GM12878 (cell line): ENCODE data around the gene SCRN2. TPM values are rescaled to one million over a fixed set of nuclear protein-coding genes. Genes with fewer than 3 reads are reported as not detected.

ENCODE experiments used
- ATAC-seq: fragments of 200-7000 bp; cut with Tn5 transposase; 3 replicates; pipeline ENCODE4 v1.9.1; 2020; ENCODE audit warnings: mild to moderate bottlenecking, moderate library complexity
- BruUV-seq: library from RNA; stranded (reverse); fragments of 400-500 nt; replicated peaks from 2 replicates; lab custom pipeline; 2021; lab: Mats Ljungman, UMichigan
- CTCF ChIA-PET: fragments of 300-600 bp; sonication (Branson Sonifier 250); formaldehyde crosslinking; extraction: SDS; loops from one replicate; lab custom pipeline; 2021; ENCODE audit warnings: inconsistent platforms; lab: Yijun Ruan, JAX
- POLR2A ChIA-PET: fragments of 350-600 bp; formaldehyde crosslinking; extraction: SDS; loops from one replicate; lab custom pipeline; 2021; ENCODE audit warnings: inconsistent platforms; lab: Charles Lee
- RAD21 ChIA-PET: fragments of 300-600 bp; sonication (Branson Sonifier 250); formaldehyde crosslinking; loops from one replicate; lab custom pipeline; 2023; ENCODE audit warnings: antibody characterized with exemption; ENCODE audit not compliant: unreplicated experiment; lab: Charles Lee
- SMC1A ChIA-PET: fragments of 300-600 bp; sonication (Branson Sonifier 250); formaldehyde crosslinking; loops from one replicate; lab custom pipeline; 2023; ENCODE audit not compliant: unreplicated experiment, uncharacterized antibody; lab: Charles Lee
- DNase-seq: peaks from one replicate; pipeline ENCODE4 v3.0.0-alpha.2; 2011; ENCODE audit warnings: low read depth, low spot score
- FAIRE-seq: peaks from 3 replicates; lab custom pipeline; 2011; peaks lifted over from hg19 to GRCh38; lab: Jason Lieb, UNC
- H2AFZ ChIP-seq: 2 replicates; pipeline ENCODE4 v1.6.0; 2011; ENCODE audit warnings: low read depth, low read length, control low read depth; ENCODE audit not compliant: control insufficient read depth
- H3K27ac ChIP-seq: 2 replicates; pipeline ENCODE4 v1.5.1; 2011; ENCODE audit warnings: control low read depth; ENCODE audit not compliant: control insufficient read depth, insufficient read depth
- H3K27me3 ChIP-seq, 2 experiments: replicated peaks in 1 of 2; 2 replicates each; pipeline versions ENCODE4 v1.6.0 to v1.6.1; 2011; ENCODE audit warnings: low read length in 1 of 2; ENCODE audit not compliant: control insufficient read depth in 2 of 2, insufficient read depth in 2 of 2
- H3K36me3 ChIP-seq, 2 experiments: 2 replicates each; pipeline ENCODE4 v1.5.1; 2011; ENCODE audit warnings: low read length in 1 of 2; ENCODE audit not compliant: control insufficient read depth in 2 of 2, insufficient read depth in 2 of 2
- H3K4me1 ChIP-seq: 2 replicates; pipeline ENCODE4 v1.6.1; 2011; ENCODE audit warnings: mild to moderate bottlenecking, low read length, moderate library complexity, mixed read lengths; ENCODE audit not compliant: control insufficient read depth, insufficient read depth
- H3K4me2 ChIP-seq: 2 replicates; pipeline ENCODE4 v1.6.0; 2011; ENCODE audit warnings: control low read depth; ENCODE audit not compliant: control insufficient read depth, insufficient read depth
- H3K4me3 ChIP-seq: fragments of 200-600 bp; sonication (generic); 2 replicates; pipeline ENCODE4 v1.5.1; 2016
- H3K79me2 ChIP-seq: 2 replicates; pipeline ENCODE4 v1.6.0; 2011; ENCODE audit warnings: low read length; ENCODE audit not compliant: control insufficient read depth, insufficient read depth
- H3K9ac ChIP-seq: 2 replicates; pipeline ENCODE4 v1.8.0; 2011; ENCODE audit warnings: low read length, control low read depth, mixed read lengths; ENCODE audit not compliant: control insufficient read depth, insufficient read depth
- H3K9me3 ChIP-seq: replicated peaks from 3 replicates; pipeline ENCODE4 v1.5.1; 2011; ENCODE audit warnings: mild to moderate bottlenecking, low read length; ENCODE audit not compliant: control insufficient read depth, insufficient read depth
- H4K20me1 ChIP-seq: 2 replicates; pipeline ENCODE4 v1.6.0; 2011; ENCODE audit not compliant: control insufficient read depth, insufficient read depth
- CHD1 ChIP-seq: IDR thresholded peaks from 2 replicates; pipeline ENCODE4 v1.6.1; 2012; ENCODE audit warnings: low read depth, low read length, improper control_type of control experiment
- ELK1 ChIP-seq: IDR thresholded peaks from 2 replicates; pipeline ENCODE4 v1.6.1; 2012; ENCODE audit warnings: low read depth, low read length, improper control_type of control experiment
- NBN ChIP-seq: fragments of 450-650 bp; IDR thresholded peaks from 2 replicates; pipeline ENCODE4 v1.6.1; 2016
- NR2C1 ChIP-seq: fragments of 450-650 bp; IDR thresholded peaks from 2 replicates; pipeline ENCODE4 v1.6.1; 2017; ENCODE audit warnings: antibody characterized with exemption, mild to moderate bottlenecking, moderate library complexity
- PAX5 ChIP-seq: IDR thresholded peaks from 2 replicates; pipeline ENCODE4 v1.6.1; 2011; ENCODE audit warnings: low read depth, low read length, borderline replicate concordance
- POU2F2 ChIP-seq: IDR thresholded peaks from 3 replicates; pipeline ENCODE4 v1.6.1; 2011; ENCODE audit warnings: low read depth, mild to moderate bottlenecking, low read length, borderline replicate concordance
- RBBP5 ChIP-seq: fragments of 200-600 bp; sonication (generic); conservative IDR thresholded peaks from 2 replicates; pipeline ENCODE4 v1.6.1; 2016
- RELA ChIP-seq: fragments of 450-650 bp; IDR thresholded peaks from 2 replicates; pipeline ENCODE4 v1.8.0; 2014; ENCODE audit warnings: borderline replicate concordance; ENCODE audit not compliant: partially characterized antibody
- SREBF1 ChIP-seq: IDR thresholded peaks from 2 replicates; pipeline ENCODE4 v1.6.1; 2012; ENCODE audit warnings: mild to moderate bottlenecking, low read length
- TCF12 ChIP-seq: IDR thresholded peaks from 2 replicates; pipeline ENCODE4 v1.6.1; 2011; ENCODE audit warnings: low read depth, mild to moderate bottlenecking, low read length
- ZBTB11 ChIP-seq: fragments of 450-650 bp; formaldehyde crosslinking; IDR thresholded peaks from 2 replicates; pipeline ENCODE4 v1.5.0; 2022; ENCODE audit warnings: mild to moderate bottlenecking, missing genetic modification characterization
- ZBTB40 ChIP-seq: fragments of 450-650 bp; IDR thresholded peaks from 2 replicates; pipeline ENCODE4 v1.6.1; 2016; ENCODE audit warnings: mild to moderate bottlenecking, moderate library complexity, borderline replicate concordance
- ZNF217 ChIP-seq: fragments of 450-650 bp; IDR thresholded peaks from 2 replicates; pipeline ENCODE4 v1.6.1; 2017; ENCODE audit warnings: antibody characterized with exemption, mild to moderate bottlenecking
- WGBS: methylation state at CpG from one replicate; pipeline ENCODE4 v1.1.6; 2016; ENCODE audit warnings: low lambda C conversion rate; ENCODE audit not compliant: insufficient replicate concordance, insufficient coverage; ENCODE audit errors: missing lambda C conversion rate; 5-methylcytosine and 5-hydroxymethylcytosine counted together
- in situ Hi-C: fragments of 300-500 bp; cut with MboI; formaldehyde crosslinking; loops from 9 replicates; pipeline ENCODE4 v1.14.3; 2018; ENCODE audit warnings: mixed read lengths
- intact Hi-C: fragments of 100-400 bp; cut with micrococcal nuclease; formaldehyde crosslinking; loops from one replicate; pipeline ENCODE4 v1.14.2; 2022; ENCODE audit not compliant: unreplicated experiment
- polyA plus RNA-seq, 11 experiments: library from polyadenylated mRNA; depleted of rRNA in 4 of 11; unstranded in 6 of 11; stranded (reverse) in 5 of 11; fragments of >200 nt; fragmentation: Nextera tagmentation in 4 of 11; fragmentation: Illumina TruSeq in 1 of 11; extraction: Ambion mirVana in 4 of 11; extraction: Trizol in 1 of 11; gene quantifications; 1 replicate in 1 of 11; 2 replicates in 10 of 11; pipeline versions ENCODE4 v1.2.1 to v1.2.3, GENCODE V29; 2011 to 2016; ENCODE audit warnings: inconsistent platforms in 2 of 11, missing spikeins in 2 of 11, low read depth in 1 of 11
- total RNA-seq, 4 experiments: library from RNA; depleted of rRNA in 3 of 4; stranded (reverse); fragments of >200 nt in 3 of 4; fragmentation: Illumina TruSeq in 1 of 4; extraction: Trizol in 1 of 4; gene quantifications; 2 replicates each; pipeline versions ENCODE4 v1.2.1 to v1.2.3, GENCODE V29; 2013 to 2021

SCRN2 gene
- total and polyA plus RNA-seq, 10 of the 15 experiments (the other 5 are each of a cell fraction or from before 2014, with no cell fraction given), result 0.34 to 33.3 (median 20.1) TPM

GRCh38 chr17:47820033-47820789 lies 20.9 kb downstream of the SCRN2 start (continued):
- TF ChIP-seq PAX5 (no peak), NR2C1 (no peak), SREBF1 (no peak)

GRCh38 chr17:47819475-47819874 lies 21.6 kb downstream of the SCRN2 start:
- no peaks in the 10 kb centered on the region for H3K27me3 ChIP-seq
- DNase-seq (no peak), FAIRE-seq (no peak), ATAC-seq (no peak)
- no peak overlapping the region for H3K9ac ChIP-seq
- peaks cover 5 to 20% of the 10 kb centered on the region in 2 experiments; a peak in 3 of 4 replicates for H3K36me3 ChIP-seq
- SMC1A ChIA-PET, result no interaction called here
- no peak overlapping the region for H3K27ac ChIP-seq
- no peak overlapping the region for H3K4me2 ChIP-seq
- no peaks in the 10 kb centered on the region for H4K20me1 ChIP-seq
- CTCF ChIA-PET, result no interaction called here
- 93% methylated on average over 10 of the region's 10 CpGs for WGBS
- POLR2A ChIA-PET, result no interaction called here
- in situ Hi-C loops (no loop called here), intact Hi-C loops (no loop called here)
- no peaks in the 10 kb centered on the region for H3K9me3 ChIP-seq
- H3K4me3 ChIP-seq, result no peak overlapping the region
- TF ChIP-seq RELA (no peak), ELK1 (no peak), TCF12 (no peak), RBBP5 (no peak), CHD1 (no peak), ZBTB11 (CRISPR knock-in tag) (no peak), POU2F2 (no peak), ZBTB40 (no peak), ZNF217 (no peak), NBN (no peak)
- H3K79me2 ChIP-seq, result peaks cover 7% of the 10 kb centered on the region; the same call in 1 of the 2 replicates
- RAD21 ChIA-PET, result no interaction called here
- H3K4me1 ChIP-seq, result peaks cover 10% of the 10 kb centered on the region
- no peak overlapping the region for H2AFZ ChIP-seq
- BruUV-seq, result no TSS peak
